BJ (cell line): ENCODE data around the gene MPRIP. TPM values are rescaled to one million over a fixed set of nuclear protein-coding genes. Genes with fewer than 3 reads are reported as not detected.

Source experiments
- CTCF ChIA-PET: fragments of 350-600 bp; formaldehyde crosslinking; extraction: SDS; loops from one replicate; lab custom pipeline; 2021; ENCODE audit warnings: antibody characterized with exemption, inconsistent platforms; lab: Yijun Ruan, JAX
- POLR2A ChIA-PET: fragments of 300-600 bp; sonication (Branson Sonifier 250); formaldehyde crosslinking; extraction: SDS; loops from one replicate; lab custom pipeline; 2021; ENCODE audit warnings: antibody characterized with exemption; lab: Charles Lee
- DNase-seq: peaks from one replicate; pipeline ENCODE4 v3.0.0-alpha.2; 2011; ENCODE audit warnings: low read depth
- H3K27me3 ChIP-seq: 2 replicates; pipeline ENCODE4 v1.6.0; 2011; ENCODE audit warnings: low read length; ENCODE audit not compliant: control insufficient read depth, insufficient read depth
- H3K36me3 ChIP-seq: 2 replicates; pipeline ENCODE4 v1.5.1; 2011; ENCODE audit warnings: low read length; ENCODE audit not compliant: control insufficient read depth, insufficient read depth
- H3K4me3 ChIP-seq: 2 replicates; pipeline ENCODE4 v1.5.1; 2011; ENCODE audit warnings: low read depth, mild to moderate bottlenecking, control low read depth, low read length
- polyA plus RNA-seq: library from polyadenylated mRNA; depleted of rRNA; stranded (reverse); fragments of >200 nt; gene quantifications from 2 replicates; pipeline ENCODE4 v1.2.3, GENCODE V29; 2011
- TF ChIP-seq, protein P1 (sequence below): IDR thresholded peaks from 2 replicates; pipeline ENCODE4 v1.5.1; 2011; ENCODE audit warnings: low read depth, mild to moderate bottlenecking, control low read depth, inconsistent platforms, low read length, moderate library complexity; ENCODE audit not compliant: insufficient read depth

The MPRIP gene
- polyA plus RNA-seq, 1 experiment: 149 TPM

- Histone ChIP-seq H3K4me3 (no peak overlapping the region), H3K27me3 (no peaks in the 10 kb centered on the region), H3K36me3 (peaks cover 20% of the 10 kb centered on the region)
- TF ChIP-seq, protein P1, sequence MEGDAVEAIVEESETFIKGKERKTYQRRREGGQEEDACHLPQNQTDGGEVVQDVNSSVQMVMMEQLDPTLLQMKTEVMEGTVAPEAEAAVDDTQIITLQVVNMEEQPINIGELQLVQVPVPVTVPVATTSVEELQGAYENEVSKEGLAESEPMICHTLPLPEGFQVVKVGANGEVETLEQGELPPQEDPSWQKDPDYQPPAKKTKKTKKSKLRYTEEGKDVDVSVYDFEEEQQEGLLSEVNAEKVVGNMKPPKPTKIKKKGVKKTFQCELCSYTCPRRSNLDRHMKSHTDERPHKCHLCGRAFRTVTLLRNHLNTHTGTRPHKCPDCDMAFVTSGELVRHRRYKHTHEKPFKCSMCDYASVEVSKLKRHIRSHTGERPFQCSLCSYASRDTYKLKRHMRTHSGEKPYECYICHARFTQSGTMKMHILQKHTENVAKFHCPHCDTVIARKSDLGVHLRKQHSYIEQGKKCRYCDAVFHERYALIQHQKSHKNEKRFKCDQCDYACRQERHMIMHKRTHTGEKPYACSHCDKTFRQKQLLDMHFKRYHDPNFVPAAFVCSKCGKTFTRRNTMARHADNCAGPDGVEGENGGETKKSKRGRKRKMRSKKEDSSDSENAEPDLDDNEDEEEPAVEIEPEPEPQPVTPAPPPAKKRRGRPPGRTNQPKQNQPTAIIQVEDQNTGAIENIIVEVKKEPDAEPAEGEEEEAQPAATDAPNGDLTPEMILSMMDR: no peak
- ChIA-PET POLR2A (no interaction called here), CTCF (interaction anchor here (1.1 kb wide), 1 partner anchor 8 kb away, joined by 5 read pairs; no protein-coding TSS in a partner anchor)
- no peak for DNase-seq
These were observed 37.1 kb downstream of the MPRIP start for GRCh38 chr17:17079336-17079735.

GRCh38 chr17:17079761-17080160, 37.5 kb downstream of the MPRIP start:
- TF ChIP-seq, protein P1: no peak
- H3K4me3 ChIP-seq: no peak overlapping the region
- no peak for DNase-seq
- ChIA-PET POLR2A (no interaction called here), CTCF (interaction anchor here (0.7 to 1.1 kb wide), 2 partner anchors 8 to 32 kb away, joined by 3 to 5 read pairs; no protein-coding TSS in a partner anchor)
- peaks cover 22% of the 10 kb centered on the region for H3K36me3 ChIP-seq
- H3K27me3 ChIP-seq: no peaks in the 10 kb centered on the region

GRCh38 chr17:17080181-17080631, 37.9 kb downstream of the MPRIP start:
- H3K36me3 ChIP-seq: peaks cover 22% of the 10 kb centered on the region
- no peak for DNase-seq
- no peak overlapping the region for H3K4me3 ChIP-seq
- H3K27me3 ChIP-seq: no peaks in the 10 kb centered on the region
- ChIA-PET POLR2A (no interaction called here), CTCF (interaction anchor here (0.7 to 1.1 kb wide), 2 partner anchors 9 to 31 kb away, joined by 3 to 5 read pairs; no protein-coding TSS in a partner anchor)
- TF ChIP-seq, protein P1: no peak

- Histone ChIP-seq H3K36me3 (peaks cover 22% of the 10 kb centered on the region), H3K4me3 (no peak overlapping the region), H3K27me3 (no peaks in the 10 kb centered on the region)
- ChIA-PET POLR2A (no interaction called here), CTCF (no interaction called here)
- TF ChIP-seq, protein P1: no peak
- no peak for DNase-seq
These were observed 38.5 kb downstream of the MPRIP start for GRCh38 chr17:17080781-17081180.

DNA sequence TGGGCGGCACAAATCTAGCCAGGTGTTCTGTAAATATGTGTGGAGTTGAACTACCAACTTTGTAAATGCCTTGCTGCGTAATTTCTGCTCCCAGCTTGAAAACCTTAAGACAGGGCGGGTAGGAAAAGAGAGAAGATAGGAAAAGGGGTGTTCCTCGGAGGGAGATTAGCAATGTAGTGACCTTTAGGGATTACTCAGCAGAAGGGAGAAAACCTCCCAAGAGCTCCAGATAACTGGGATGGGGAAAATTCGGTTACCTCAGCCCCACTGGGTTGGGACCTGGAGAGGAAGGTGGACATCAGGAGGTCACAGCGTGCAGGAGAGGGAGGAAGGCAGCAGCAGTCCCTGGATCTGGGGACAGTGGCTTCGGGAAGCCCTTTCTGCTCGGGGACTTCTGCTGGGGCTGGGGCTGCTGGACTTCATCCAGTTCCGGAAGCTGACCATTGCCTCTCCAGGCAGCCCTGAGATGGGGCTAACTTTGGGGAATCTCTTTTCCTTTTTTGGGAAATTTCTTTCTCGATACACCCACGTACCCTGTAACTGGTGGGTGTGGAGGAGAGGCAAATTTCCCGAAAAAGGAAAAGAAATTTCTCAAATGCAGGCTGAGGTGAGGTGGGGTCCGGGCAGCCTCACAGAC, 39.2 kb downstream of the MPRIP start:
- ChIA-PET POLR2A (interaction anchor here (0.6 kb wide), 1 partner anchor 13 kb away, joined by 3 read pairs; no protein-coding TSS in a partner anchor), CTCF (no interaction called here)
- TF ChIP-seq, protein P1: no peak
- no peak for DNase-seq
- Histone ChIP-seq H3K36me3 (peaks cover 24% of the 10 kb centered on the region), H3K27me3 (no peaks in the 10 kb centered on the region), H3K4me3 (no peak overlapping the region)
